Psoas muscle (tissue), 8 donors: Measurements from ENCODE around the gene FNBP1. TPM values are rescaled to one million over a fixed set of nuclear protein-coding genes. Genes with fewer than 3 reads are reported as not detected.

Source experiments
- ATAC-seq, 4 donors: fragments of 200-7000 bp; cut with Tn5 transposase; one replicate each; pipeline ENCODE4 v1.9.1; 2020; ENCODE audit warnings: moderate library complexity in 3 of 4, mild to moderate bottlenecking in 2 of 4
- DNase-seq, 2 donors: peaks; one replicate each; pipeline ENCODE4 v3.0.0-alpha.2; 2020
- H3K27ac ChIP-seq: fragments of 200-600 bp; one replicate; pipeline ENCODE4 v1.8.0; 2022
- H3K27me3 ChIP-seq, 3 donors: fragments of 200-600 bp in 1 of 3; one replicate each; pipeline versions ENCODE4 v1.6.1 to v1.8.0; 2013 to 2022; ENCODE audit warnings: low read length in 2 of 3, mild to moderate bottlenecking in 2 of 3, moderate library complexity in 1 of 3; ENCODE audit not compliant: insufficient read depth in 3 of 3
- H3K36me3 ChIP-seq, 2 donors: fragments of 200-600 bp in 1 of 2; one replicate each; pipeline versions ENCODE4 v1.6.1 to v1.8.0; 2013 to 2022; ENCODE audit warnings: low read depth in 1 of 2, mild to moderate bottlenecking in 1 of 2, moderate library complexity in 1 of 2; ENCODE audit not compliant: insufficient read depth in 1 of 2
- H3K4me1 ChIP-seq: fragments of 200-600 bp; one replicate; pipeline ENCODE4 v1.8.0; 2022
- H3K4me3 ChIP-seq: fragments of 200-600 bp; one replicate; pipeline ENCODE4 v1.8.0; 2022; ENCODE audit warnings: mild to moderate bottlenecking
- H3K9me3 ChIP-seq: fragments of 200-600 bp; one replicate; pipeline ENCODE4 v1.8.0; 2022
- WGBS, 3 donors: extraction: QIAGEN DNeasy Blood & Tissue Kit; methylation state at CpG; one replicate each; pipeline versions ENCODE4 v1.1.6 to v1.1.7; 2013; 5-methylcytosine and 5-hydroxymethylcytosine counted together
- intact Hi-C, 2 donors: fragments of 100-400 bp; cut with DNase I; formaldehyde crosslinking; loops; one replicate each; pipeline versions ENCODE4 v1.11.0 to v1.14.2; 2022
- polyA plus RNA-seq, 3 donors: library from polyadenylated mRNA; stranded (reverse); fragments of 200-250 nt; gene quantifications; one replicate each; pipeline ENCODE4 v1.2.3, GENCODE V29; 2013
- total RNA-seq, 4 donors: library from RNA; stranded (reverse); fragmentation: NEBNext Ultra II Directional in 2 of 4; extraction: Animal tissue kit (Norgen Biotek cat#: 25700) in 2 of 4; gene quantifications; one replicate each; pipeline versions ENCODE4 v1.2.1 to v1.2.4, GENCODE V29; 2021 to 2023
- TF ChIP-seq, protein P1 (sequence below): fragments of 200-600 bp; IDR thresholded peaks from one replicate; pipeline ENCODE4 v1.8.0; 2022; ENCODE audit warnings: antibody characterized with exemption
- donor health status: healthy with polysubstance abuse.
- donor health status: DM: no; HTN: no; CAD: no; lungs with moderate emphysema.
- donor health status: Bipolar disorder and iron deficiency.
- donor health status: healthy.
- donor health status: DM: yes; HTN: yes; CAD: no.
- donor health status: DM: no; HTN: no; CAD: no.
- donor health status: DM: no; HTN: no; CAD: no.
- donor health status: DM: yes; HTN: yes; CAD: no.

FNBP1 gene
- total and polyA plus RNA-seq, 7 donors: 4.6 to 30.5 (median 27.2) TPM

DNA sequence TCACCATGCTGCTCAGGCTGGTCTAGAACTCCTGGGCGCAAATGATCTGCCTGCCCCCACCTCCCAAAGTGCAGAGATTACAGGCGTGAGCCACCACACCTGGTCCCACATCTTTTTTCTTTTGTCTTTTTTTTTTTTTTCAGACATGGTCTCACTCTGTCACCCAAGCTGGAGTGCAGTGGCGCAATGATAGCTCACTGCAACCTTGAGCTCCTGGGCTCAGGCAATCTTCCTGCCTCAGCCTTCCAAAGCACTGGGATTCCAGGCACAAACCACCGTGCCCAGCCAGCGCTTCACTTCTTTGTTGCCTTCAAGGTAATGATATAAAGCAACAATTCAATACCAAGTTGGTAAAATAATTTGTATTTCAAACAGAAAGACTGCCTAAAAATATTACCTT lies 128.9 kb downstream of the FNBP1 start:
- TF ChIP-seq, protein P1, sequence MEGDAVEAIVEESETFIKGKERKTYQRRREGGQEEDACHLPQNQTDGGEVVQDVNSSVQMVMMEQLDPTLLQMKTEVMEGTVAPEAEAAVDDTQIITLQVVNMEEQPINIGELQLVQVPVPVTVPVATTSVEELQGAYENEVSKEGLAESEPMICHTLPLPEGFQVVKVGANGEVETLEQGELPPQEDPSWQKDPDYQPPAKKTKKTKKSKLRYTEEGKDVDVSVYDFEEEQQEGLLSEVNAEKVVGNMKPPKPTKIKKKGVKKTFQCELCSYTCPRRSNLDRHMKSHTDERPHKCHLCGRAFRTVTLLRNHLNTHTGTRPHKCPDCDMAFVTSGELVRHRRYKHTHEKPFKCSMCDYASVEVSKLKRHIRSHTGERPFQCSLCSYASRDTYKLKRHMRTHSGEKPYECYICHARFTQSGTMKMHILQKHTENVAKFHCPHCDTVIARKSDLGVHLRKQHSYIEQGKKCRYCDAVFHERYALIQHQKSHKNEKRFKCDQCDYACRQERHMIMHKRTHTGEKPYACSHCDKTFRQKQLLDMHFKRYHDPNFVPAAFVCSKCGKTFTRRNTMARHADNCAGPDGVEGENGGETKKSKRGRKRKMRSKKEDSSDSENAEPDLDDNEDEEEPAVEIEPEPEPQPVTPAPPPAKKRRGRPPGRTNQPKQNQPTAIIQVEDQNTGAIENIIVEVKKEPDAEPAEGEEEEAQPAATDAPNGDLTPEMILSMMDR: no peak
- WGBS, 3 donors: 96 to 98% (median 98%) methylated on average over 5 of the region's 5 CpGs
- Histone ChIP-seq H3K27me3 (no peaks in the 10 kb centered on the region), H3K36me3 (peaks cover 0 to 29% of the 10 kb centered on the region in 2 donors), H3K9me3 (no peaks in the 10 kb centered on the region), H3K27ac (no peak overlapping the region), H3K4me3 (no peak overlapping the region), H3K4me1 (no peaks in the 10 kb centered on the region)
- DNase-seq (no peak), ATAC-seq (no peak)
- intact Hi-C loops: no loop called here

GRCh38 chr9:129910628-129911567 lies 132.1 kb downstream of the FNBP1 start:
- Histone ChIP-seq H3K27ac (no peak overlapping the region), H3K36me3 (peaks cover 0 to 52% of the 10 kb centered on the region in 2 donors), H3K4me1 (no peaks in the 10 kb centered on the region), H3K27me3 (no peaks in the 10 kb centered on the region), H3K4me3 (no peak overlapping the region), H3K9me3 (no peaks in the 10 kb centered on the region)
- 85 to 92% (median 87%) methylated on average over 15 of the region's 15 CpGs for WGBS, 3 donors
- TF ChIP-seq, protein P1: no peak
- ATAC-seq (no peak), DNase-seq (no peak)
- intact Hi-C loops: no loop called here

GRCh38 chr9:129909851-129910250 lies 133.1 kb downstream of the FNBP1 start:
- 81 to 87% (median 82%) methylated on average over 9 of the region's 9 CpGs for WGBS, 3 donors
- Histone ChIP-seq H3K4me3 (no peak overlapping the region), H3K27ac (no peak overlapping the region), H3K36me3 (peaks cover 0 to 60% of the 10 kb centered on the region in 2 donors), H3K27me3 (no peaks in the 10 kb centered on the region), H3K9me3 (no peaks in the 10 kb centered on the region), H3K4me1 (no peaks in the 10 kb centered on the region)
- DNase-seq (no peak), ATAC-seq (no peak)
- intact Hi-C loops: no loop called here
- TF ChIP-seq, protein P1: no peak

DNA sequence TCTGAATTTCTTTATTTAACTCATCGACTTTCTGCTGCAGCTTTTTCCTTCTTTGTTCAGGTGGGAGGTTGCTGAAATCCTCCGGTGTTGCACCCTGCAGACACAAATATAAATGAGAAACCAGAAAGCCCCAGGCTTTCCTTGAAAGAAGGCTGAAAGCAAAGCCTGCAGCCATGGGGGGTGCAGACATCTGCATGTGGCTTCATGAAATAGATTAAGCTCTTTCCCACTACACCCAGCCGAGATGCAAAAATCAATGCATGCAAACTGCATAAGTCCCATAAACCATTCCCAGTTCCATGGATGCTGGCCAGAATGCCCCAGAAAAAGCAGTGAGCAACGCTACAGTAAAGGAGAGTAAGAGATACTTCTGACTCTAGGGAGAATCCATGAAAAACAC lies 134.1 kb downstream of the FNBP1 start:
- H3K4me3 ChIP-seq: no peak overlapping the region
- H3K9me3 ChIP-seq: no peaks in the 10 kb centered on the region
- WGBS, 3 donors: 74 to 80% (median 79%) methylated on average over 4 of the region's 4 CpGs
- intact Hi-C loops: no loop called here
- no peak overlapping the region for H3K27ac ChIP-seq
- no peak for ATAC-seq
- no peaks in the 10 kb centered on the region for H3K27me3 ChIP-seq
- DNase-seq: no peak
- peaks cover 0 to 69% of the 10 kb centered on the region in 2 donors for H3K36me3 ChIP-seq
- no peaks in the 10 kb centered on the region for H3K4me1 ChIP-seq
- TF ChIP-seq, protein P1: no peak
